ENCODE measurements around the gene RBCK1.

GRCh38 chr20:420721-421574, 12.8 kb downstream of the RBCK1 start:
- TF ChIP-seq CTCF (conservative IDR thresholded peaks at IDR 0.05; ENCODE audit: low read length): no peak
- no peak for TF ChIP-seq EZH2phosphoT487 (IDR thresholded peaks at IDR 0.05; ENCODE audit: borderline replicate concordance)
